Gastrocnemius medialis (tissue), 4 donors: Measurements from ENCODE around the gene CHDH.

Experiments
- CTCF ChIP-seq, 5 experiments: fragments of 450-650 bp in 3 of 5; fragments of 200-600 bp in 2 of 5; sonication (generic) in 2 of 5; IDR thresholded peaks in 4 of 5; conservative IDR thresholded peaks in 1 of 5; 1 replicate in 4 of 5; 2 replicates in 1 of 5; pipeline ENCODE4 v1.5.1; 2016 to 2019; ENCODE audit warnings: antibody characterized with exemption in 5 of 5, mild to moderate bottlenecking in 3 of 5, moderate library complexity in 3 of 5
- POLR2A ChIP-seq, 2 donors: fragments of 450-650 bp; IDR thresholded peaks; one replicate each; pipeline ENCODE4 v1.6.1; 2017; ENCODE audit warnings: antibody characterized with exemption in 2 of 2, mild to moderate bottlenecking in 2 of 2, moderate library complexity in 2 of 2

GRCh38 chr3:53826048-53826447 is 20.2 kb downstream of the CHDH start:
- TF ChIP-seq CTCF (IDR thresholded peaks at IDR 0.05 in 4 of 5, conservative IDR thresholded peaks at IDR 0.05 in 1 of 5), result no peak
- no peak for TF ChIP-seq POLR2A (IDR thresholded peaks at IDR 0.05)
